ENCODE results near the gene CDR2L.

The CDR2L gene

GRCh38 chr17:75010683-75011400, 23.4 kb downstream of the CDR2L start:
- Histone ChIP-seq H3K36me3 (ENCODE audit: insufficient read depth, low read length) (no peaks in the 10 kb centered on the region), H3F3A (ENCODE audit: insufficient read depth, low read length) (no peaks in the 10 kb centered on the region), H2AFZ (ENCODE audit: low read length) (no peak overlapping the region), H3K9ac (ENCODE audit: low read length) (no peak overlapping the region), H3K9me3 (ENCODE audit: low read length) (no peaks in the 10 kb centered on the region), H3K4me3 (ENCODE audit: low read depth, low read length, poor library complexity, severe bottlenecking) (no peak overlapping the region), H4K20me1 (ENCODE audit: insufficient read depth, low read length) (no peaks in the 10 kb centered on the region), H3K27me3 (ENCODE audit: insufficient read depth, low read length) (no peaks in the 10 kb centered on the region), H3K27ac (ENCODE audit: low read depth, low read length, poor library complexity, severe bottlenecking) (no peak overlapping the region), H3K4me2 (ENCODE audit: low read length) (no peak overlapping the region), H3K9me2 (ENCODE audit: low read depth, low read length) (no peaks in the 10 kb centered on the region), H3K79me2 (ENCODE audit: insufficient read depth, low read length) (peaks cover 8% of the 10 kb centered on the region; the same call in 1 of the 2 replicates), H3K4me1 (ENCODE audit: insufficient read depth, low read length, severe bottlenecking) (peaks cover 20% of the 10 kb centered on the region)
- no peak for TF ChIP-seq EZH2 (IDR thresholded peaks at IDR 0.05; ENCODE audit: borderline replicate concordance, low read length)
- no peak for TF ChIP-seq CTCF (IDR thresholded peaks at IDR 0.05; ENCODE audit: low read length)

- no peak overlapping the region for H3K27ac ChIP-seq (ENCODE audit: low read depth, low read length, poor library complexity, severe bottlenecking)
These were observed 24.1 kb downstream of the CDR2L start for GRCh38 chr17:75011401-75012095.

GRCh38 chr17:75012096-75012345, 24.6 kb downstream of the CDR2L start:
- H2AFZ ChIP-seq (ENCODE audit: low read length), result peak overlapping the region; percentile 99
- H3K4me3 ChIP-seq (ENCODE audit: low read depth, low read length, poor library complexity, severe bottlenecking), result peak overlapping the region; percentile 91
- no peaks in the 10 kb centered on the region for H3K9me3 ChIP-seq (ENCODE audit: low read length)
- no peaks in the 10 kb centered on the region for H4K20me1 ChIP-seq (ENCODE audit: insufficient read depth, low read length)
- no peak overlapping the region for H3K27ac ChIP-seq (ENCODE audit: low read depth, low read length, poor library complexity, severe bottlenecking)
- H3K9ac ChIP-seq (ENCODE audit: low read length), result peak overlapping the region; percentile 87
- H3K79me2 ChIP-seq (ENCODE audit: insufficient read depth, low read length), result peaks cover 8% of the 10 kb centered on the region; the same call in 1 of the 2 replicates
- H3K9me2 ChIP-seq (ENCODE audit: low read depth, low read length), result no peaks in the 10 kb centered on the region
- TF ChIP-seq CTCF (IDR thresholded peaks at IDR 0.05; ENCODE audit: low read length), result no peak
- TF ChIP-seq EZH2 (IDR thresholded peaks at IDR 0.05; ENCODE audit: borderline replicate concordance, low read length), result no peak
- no peaks in the 10 kb centered on the region for H3F3A ChIP-seq (ENCODE audit: insufficient read depth, low read length)
- no peaks in the 10 kb centered on the region for H3K27me3 ChIP-seq (ENCODE audit: insufficient read depth, low read length)
- peak overlapping the region; percentile 96 for H3K4me2 ChIP-seq (ENCODE audit: low read length)
- peaks cover 9% of the 10 kb centered on the region; the same call in 1 of the 2 replicates for H3K36me3 ChIP-seq (ENCODE audit: insufficient read depth, low read length)
- peaks cover 20% of the 10 kb centered on the region for H3K4me1 ChIP-seq (ENCODE audit: insufficient read depth, low read length, severe bottlenecking)

More at GRCh38 chr17:75011401-75012095, 24.1 kb downstream of the CDR2L start:
- peak overlapping the region; percentile 99 for H2AFZ ChIP-seq (ENCODE audit: low read length)
- H3K4me1 ChIP-seq (ENCODE audit: insufficient read depth, low read length, severe bottlenecking), result peaks cover 20% of the 10 kb centered on the region
- no peaks in the 10 kb centered on the region for H3F3A ChIP-seq (ENCODE audit: insufficient read depth, low read length)
- no peak for TF ChIP-seq EZH2 (IDR thresholded peaks at IDR 0.05; ENCODE audit: borderline replicate concordance, low read length)
- TF ChIP-seq CTCF (IDR thresholded peaks at IDR 0.05; ENCODE audit: low read length), result no peak
- H3K36me3 ChIP-seq (ENCODE audit: insufficient read depth, low read length), result peaks cover 4% of the 10 kb centered on the region; the same call in 1 of the 2 replicates
- peak overlapping the region; percentile 87 for H3K9ac ChIP-seq (ENCODE audit: low read length)
- H4K20me1 ChIP-seq (ENCODE audit: insufficient read depth, low read length), result no peaks in the 10 kb centered on the region
- H3K27me3 ChIP-seq (ENCODE audit: insufficient read depth, low read length), result no peaks in the 10 kb centered on the region
- peaks cover 8% of the 10 kb centered on the region; the same call in 1 of the 2 replicates for H3K79me2 ChIP-seq (ENCODE audit: insufficient read depth, low read length)
- H3K9me3 ChIP-seq (ENCODE audit: low read length), result no peaks in the 10 kb centered on the region
- H3K4me3 ChIP-seq (ENCODE audit: low read depth, low read length, poor library complexity, severe bottlenecking), result peak overlapping the region; percentile 91
- peak overlapping the region; percentile 96 for H3K4me2 ChIP-seq (ENCODE audit: low read length)
- H3K9me2 ChIP-seq (ENCODE audit: low read depth, low read length), result no peaks in the 10 kb centered on the region

Measured in OCI-LY1 (cell line).